ENCODE results near the gene DOCK4.

DNA sequence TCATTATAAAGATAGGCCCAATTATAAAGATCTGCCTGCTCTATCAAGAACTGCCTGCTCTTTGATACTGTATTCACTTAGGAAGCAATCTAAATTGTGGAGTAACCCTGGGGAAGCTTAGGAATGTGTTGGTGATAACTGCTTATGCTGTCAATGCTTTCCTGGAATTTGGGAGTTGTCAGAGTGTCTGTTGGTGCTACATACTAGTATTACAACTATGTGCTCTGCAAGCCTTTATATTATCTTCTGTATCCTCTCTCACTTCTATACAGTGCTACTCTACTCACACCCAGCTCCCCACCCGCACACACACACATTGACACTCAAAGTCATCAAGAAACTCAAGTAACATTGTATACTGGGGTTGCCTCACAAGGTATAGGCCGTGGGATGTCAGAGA, 6.4 kb upstream of the DOCK4 start:
- TF ChIP-seq, protein P1, sequence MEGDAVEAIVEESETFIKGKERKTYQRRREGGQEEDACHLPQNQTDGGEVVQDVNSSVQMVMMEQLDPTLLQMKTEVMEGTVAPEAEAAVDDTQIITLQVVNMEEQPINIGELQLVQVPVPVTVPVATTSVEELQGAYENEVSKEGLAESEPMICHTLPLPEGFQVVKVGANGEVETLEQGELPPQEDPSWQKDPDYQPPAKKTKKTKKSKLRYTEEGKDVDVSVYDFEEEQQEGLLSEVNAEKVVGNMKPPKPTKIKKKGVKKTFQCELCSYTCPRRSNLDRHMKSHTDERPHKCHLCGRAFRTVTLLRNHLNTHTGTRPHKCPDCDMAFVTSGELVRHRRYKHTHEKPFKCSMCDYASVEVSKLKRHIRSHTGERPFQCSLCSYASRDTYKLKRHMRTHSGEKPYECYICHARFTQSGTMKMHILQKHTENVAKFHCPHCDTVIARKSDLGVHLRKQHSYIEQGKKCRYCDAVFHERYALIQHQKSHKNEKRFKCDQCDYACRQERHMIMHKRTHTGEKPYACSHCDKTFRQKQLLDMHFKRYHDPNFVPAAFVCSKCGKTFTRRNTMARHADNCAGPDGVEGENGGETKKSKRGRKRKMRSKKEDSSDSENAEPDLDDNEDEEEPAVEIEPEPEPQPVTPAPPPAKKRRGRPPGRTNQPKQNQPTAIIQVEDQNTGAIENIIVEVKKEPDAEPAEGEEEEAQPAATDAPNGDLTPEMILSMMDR (IDR thresholded peaks at IDR 0.05): no peak
- no peak for TF ChIP-seq POLR2A (IDR thresholded peaks at IDR 0.05)
